Stimulated activated CD4-positive, alpha-beta T cell treated with anti-CD3 and anti-CD28 coated beads, Interleukin-4, amount 100 ng/mL, for 1 hour (primary cell): ENCODE results near the gene PHEX.

Experiments
- DNase-seq: peaks from one replicate; pipeline ENCODE4 v3.0.0-alpha.2; 2020

The PHEX gene

DNA sequence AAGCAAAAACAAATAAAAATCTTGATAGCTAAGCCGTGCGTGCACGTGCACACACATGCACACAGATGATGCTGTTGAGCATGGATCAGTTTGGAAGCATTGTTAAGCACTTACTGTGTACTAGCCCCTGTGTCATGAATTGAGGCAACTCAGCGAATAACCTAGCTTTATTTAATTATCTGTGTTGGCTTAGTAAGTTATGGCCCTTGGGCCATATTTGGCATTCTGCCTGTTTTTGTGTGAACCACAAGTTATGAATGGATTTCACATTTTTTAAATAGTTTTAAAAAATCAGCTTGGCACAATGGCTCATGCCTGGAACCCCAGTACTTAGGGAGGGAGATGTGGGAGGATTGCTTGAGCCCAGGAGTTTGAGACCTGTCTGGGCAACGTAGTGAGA is 126.9 kb downstream of the PHEX start:
- DNase-seq, result no peak

DNA sequence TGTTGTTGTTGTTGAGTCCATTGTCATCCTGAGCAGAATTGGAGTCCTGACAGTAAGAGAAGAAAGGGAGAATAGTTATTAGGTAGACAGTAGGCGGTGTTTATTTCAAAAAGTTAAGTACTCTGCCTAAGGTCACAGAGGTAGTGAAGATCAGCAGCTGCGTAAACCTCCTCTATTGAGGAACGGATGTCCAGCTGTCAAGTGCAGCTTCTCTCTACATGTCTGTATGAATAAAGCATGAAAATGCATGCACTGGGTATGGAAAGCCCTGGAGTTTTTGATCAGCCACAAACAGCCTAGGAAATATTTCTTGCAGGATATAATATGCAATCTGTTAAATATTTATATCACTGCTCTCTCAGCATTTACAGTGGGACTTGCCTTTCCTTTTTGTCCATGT is 131.2 kb downstream of the PHEX start:
- no peak for DNase-seq

DNA sequence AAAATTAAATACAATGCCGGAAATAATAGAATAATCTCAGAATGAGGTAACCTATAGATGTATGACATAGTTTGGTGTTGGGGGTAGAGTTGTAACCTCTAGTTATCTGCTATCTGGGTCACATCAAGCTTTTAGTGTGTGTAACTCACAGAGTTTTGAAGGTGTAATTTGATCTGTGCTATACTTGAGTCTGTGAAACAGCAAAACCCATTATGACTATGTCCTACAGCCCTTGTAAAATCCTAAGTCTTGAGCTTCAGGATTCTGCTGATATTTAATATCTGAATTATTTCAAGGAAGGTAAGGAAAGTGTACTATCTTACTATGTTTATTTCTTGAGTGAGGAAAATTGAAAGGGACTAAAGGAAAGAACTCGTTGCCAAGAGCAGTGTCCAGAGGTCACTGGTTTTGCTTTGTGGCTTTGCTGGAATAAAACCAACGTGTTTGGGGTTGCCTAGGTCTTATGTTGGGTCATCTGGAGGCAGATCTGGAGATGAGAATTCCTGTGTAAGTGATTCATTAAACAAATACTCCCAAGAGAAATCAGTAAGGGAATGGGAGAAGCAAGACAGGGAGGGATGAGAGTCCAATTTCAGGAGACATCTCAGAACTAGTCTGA is 132.8 kb downstream of the PHEX start:
- no peak for DNase-seq

DNA sequence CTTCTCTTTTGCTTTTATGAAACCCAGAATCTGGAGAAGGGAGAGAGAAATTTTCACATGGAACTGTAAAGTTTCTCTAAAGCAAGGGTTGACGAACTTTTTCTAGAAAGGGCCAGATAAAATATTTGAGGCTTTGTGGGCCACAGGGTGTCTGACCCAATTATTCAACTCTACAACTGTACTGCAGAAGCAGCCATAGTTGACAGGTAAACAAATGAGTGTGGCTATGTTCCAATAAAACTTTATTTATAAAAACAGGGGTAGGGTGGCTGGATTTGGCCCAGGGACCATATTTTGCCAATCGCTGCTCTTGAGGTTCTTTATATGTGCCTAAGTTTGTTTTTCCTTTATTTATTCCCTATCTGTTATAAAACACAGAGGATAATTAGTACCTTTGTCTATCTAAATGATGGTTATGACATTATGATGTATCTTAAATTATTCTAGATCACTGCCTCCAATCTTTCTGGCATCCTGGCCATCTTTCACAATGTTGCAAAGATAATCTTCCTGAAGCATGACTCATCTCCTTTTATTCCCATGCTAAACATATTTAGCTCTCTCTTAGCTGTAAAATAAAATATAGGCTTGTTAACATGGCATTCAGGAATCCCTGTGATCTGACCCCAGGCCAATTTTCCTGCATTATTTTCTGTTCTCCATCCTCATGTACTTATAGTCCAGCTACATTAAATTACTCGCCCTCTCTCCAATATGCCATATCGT is 133.8 kb downstream of the PHEX start:
- DNase-seq, result no peak

DNA sequence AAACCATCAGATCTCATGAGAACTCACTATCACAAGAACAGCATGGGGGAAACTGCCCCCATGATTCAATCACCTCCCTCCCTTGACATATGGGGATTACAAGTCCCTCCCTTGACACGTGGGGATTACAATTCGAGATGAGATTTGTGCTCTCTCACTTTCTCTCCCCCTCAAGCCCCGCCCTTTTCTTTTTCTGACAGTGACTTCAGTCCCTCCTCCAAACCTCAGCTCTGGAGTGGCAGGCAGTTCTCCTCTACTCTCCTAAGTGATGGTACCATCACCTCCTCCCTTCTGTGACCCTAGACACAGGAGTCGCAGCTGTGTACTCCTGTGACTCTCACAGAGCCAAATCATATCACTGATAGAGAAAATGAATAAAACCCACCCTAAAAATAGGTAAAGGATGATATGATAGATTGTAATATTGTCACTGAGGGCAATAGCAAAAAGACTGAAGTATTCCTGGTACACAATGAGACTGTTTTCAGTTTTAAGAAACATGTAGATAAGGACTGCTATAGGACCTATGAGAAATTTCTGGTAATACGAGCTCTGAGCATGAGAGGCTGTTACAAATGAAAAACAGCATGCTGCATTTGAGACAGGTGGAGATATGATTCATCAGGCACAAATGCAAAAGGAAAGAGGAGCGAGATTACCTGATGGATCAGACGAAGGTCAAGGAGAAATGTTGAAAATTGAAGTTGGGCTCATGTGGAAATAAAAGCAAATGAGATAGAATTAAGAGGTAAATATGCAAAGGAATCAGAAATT is 139.3 kb downstream of the PHEX start:
- DNase-seq, result no peak

DNA sequence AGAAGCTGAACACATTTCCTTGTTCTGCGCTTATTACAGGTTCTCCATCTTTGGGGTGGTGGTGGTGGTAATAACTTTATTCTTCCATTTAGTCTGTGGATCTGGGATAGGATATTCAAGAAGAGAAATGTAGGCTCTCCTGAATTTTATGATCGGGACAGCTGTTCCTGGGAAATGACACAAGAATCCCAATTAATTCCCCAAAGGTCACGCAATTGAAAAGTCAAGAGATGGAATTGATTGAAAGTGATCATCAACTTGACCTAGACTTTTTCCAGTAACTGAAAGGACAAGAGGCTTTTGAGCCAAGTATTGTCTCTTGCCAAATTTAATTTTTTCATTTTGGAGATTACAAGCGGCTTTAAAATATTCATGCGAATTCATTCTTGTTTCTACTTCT is 141.8 kb downstream of the PHEX start:
- DNase-seq, result no peak

DNA sequence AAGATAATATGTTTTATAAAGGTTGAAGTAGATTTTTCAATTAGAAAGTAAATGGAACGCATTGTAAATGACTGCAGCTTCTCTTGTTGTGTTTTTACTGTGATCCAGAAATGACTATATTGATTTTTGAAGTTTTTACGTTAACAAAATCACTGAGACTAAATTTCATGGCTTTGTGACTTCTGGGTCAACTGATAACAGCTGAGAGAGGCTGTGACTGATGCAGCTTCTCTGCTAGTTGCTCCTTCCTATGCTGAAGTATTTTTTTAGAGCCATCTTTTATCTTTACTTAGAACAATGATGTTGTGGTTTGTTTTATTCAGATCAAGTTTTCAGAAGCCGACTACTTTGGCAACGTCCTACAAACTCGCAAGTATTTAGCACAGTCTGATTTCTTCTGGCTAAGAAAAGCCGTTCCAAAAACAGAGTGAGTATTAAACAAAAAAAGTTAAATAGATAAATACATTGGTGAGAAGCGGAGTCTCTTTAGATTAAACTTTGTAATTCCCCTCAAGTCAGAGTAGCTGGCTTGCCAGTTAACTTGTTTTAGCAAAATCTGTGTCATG is 145.9 kb downstream of the PHEX start:
- DNase-seq, result no peak

DNA sequence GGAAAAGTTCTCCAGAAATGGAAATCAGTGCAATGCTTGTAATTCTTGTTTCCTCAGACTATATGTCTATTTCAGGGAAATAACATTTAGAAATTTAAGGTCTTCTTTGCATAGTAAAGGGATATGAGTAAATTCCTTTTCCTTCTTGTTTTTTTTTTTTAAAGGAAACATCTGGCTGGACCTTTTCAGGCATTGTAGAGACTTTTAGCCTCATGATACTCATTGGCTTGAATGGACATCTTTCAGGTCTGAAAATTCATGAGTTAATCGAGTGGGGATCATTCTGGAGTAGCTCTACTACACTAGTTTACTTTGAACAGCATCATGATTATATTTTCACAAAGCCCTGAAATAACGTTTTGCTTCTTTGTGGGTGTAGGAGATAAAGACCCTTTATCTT is 152.0 kb downstream of the PHEX start:
- DNase-seq, result no peak

DNA sequence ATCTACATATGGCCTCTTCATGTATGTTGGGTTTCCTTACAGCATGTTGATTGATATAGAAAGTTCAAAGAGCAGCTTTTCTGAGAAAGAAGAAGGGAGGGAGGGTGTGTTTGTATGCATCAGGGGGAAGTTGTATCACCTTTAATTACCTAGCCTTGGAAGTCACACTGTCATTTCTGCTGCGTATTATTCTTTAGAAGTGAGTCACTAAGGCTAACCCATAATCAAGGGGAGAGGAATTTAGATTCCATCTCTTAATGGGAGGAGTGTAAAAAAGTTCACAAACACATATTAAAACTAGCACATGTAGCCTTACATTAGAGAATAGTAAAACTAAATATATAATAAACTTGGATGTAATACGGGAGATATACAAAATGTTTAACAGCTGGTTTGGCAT is 154.0 kb downstream of the PHEX start:
- DNase-seq, result no peak

DNA sequence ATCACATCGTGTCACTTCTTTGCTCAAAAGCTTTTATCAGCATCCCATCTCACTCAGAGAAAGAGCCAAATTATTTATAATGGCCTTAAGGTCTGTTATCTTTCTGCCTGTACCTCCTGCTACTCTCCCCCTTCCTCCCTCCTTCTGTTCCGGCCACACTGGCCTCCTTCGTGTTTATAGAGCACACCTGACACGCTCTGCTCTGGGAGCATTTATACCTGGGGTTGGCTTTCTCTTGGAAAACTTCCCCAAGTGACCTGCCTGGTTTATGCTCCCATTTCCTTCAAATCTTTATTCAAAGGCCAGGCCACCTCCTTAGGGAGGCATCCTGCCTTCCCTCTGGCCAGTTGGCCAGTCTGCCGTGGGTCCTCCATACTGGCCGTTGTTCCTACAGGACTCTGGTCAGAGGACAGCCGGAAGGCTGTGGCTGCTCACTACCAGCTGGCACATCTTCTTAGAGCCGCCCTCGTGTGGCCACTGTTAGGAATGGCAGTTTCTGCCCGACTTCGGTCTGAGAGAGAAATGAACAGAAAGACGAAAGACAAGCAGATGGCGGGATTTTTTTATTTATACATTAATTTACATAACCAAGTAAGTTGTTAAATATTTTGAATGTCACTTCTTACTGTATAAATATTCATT is 160.4 kb downstream of the PHEX start:
- peak; percentile 43 for DNase-seq

DNA sequence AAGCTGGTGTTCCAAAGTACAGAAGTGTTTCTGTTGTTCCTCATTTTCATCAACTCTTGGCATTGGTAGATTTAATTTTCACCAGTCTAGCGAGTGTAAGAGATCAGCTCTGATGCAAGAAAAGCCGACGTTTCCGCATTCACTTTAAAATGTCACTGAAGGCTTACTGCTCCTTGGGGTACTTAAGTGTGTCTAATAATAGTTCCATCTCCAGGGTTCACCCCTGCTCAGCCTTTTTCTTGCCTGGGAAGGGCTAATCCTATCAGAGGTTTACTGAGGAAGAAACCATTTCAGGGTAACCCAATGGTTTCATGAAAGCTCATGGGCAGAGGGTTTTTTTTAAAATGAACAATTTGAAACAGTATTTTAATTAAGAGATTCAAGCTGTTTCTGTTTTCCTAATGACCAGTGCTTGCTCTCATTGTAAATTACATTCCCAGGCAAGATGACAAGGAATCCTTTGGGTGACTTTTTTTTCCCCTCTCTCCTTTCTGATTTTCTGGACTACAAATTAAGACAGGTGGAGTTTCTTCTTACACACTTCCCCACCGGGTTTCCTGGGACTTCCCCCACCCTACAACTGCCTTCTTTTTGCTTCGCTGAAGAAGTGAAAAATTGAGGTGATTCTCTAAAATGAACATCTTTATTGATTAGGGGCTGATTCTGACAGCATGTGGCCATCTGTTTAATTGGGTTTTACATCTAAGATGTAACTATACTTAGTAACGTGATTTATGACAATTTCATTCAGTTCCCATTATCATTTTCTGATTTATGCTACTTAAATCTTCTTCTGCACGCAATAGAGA is 161.9 kb downstream of the PHEX start:
- DNase-seq, result no peak

DNA sequence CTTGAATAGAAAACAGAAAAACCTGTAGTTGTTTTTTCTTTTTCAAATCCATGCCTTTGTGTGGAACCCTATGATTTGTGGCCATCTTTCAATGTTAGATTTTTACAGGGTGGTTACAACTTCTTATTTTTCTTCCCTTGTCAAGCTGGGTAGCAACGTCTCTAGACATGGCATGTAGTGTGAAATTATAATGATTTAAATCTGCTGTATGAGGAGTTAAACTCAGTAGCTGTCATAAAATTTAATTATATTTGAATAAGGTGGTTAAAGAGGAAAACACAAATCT is 162.5 kb downstream of the PHEX start:
- no peak for DNase-seq

DNA sequence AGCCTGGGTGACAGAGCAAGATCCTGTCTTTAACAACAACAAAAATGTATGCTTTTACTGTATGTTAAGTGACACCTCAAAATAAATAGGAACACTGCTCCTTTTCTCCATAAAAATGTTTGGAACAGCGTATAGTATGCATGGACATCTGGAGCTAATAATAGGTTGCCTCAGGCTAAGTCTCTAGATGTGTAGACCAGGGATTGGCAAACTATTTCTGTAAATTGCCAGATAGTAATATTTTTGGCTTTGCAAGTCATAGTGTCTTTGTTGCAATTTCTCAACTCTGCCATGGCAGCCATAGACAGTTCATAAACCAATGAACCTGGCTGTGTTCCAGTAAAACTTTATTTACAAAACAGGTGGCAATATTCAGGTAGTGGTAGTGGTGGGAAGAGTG is 164.0 kb downstream of the PHEX start:
- no peak for DNase-seq

DNA sequence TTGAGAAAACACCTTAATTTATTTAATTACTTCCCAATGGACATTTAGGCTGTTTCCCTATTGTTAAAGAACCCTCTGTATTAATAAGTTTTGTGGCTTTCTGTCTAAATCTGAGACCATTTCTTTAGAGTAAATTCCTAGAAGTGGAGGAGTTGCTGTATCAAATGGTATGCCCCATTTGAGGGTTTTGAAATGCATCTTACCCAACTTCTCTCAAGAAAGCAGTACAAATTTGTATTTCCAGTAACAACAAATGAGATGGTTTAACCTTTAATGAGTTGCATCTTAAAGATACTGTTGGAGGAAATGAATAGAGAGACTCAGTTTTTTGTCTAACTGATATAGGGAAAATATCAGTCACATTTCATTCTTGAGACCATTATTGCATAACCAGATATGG is 170.1 kb downstream of the PHEX start:
- no peak for DNase-seq

DNA sequence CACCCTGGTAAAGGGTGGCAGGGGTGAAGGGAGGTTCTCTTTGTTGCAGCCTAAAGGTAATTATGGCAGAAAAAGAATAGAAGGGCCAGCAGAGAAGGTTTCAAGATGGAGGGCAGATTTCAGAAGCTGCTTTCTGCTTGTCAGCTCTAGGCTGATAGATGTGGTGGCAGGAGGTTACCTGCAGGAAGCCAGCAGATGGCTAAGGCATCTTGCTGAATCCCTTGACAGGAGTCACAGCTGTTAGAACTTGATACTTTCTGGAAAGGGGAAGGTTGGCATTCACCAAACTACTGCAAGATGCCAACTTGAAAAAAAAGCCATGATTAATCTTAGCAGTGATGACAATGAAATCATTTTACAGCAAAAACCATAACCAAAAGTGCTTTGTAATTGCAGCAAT is 171.1 kb downstream of the PHEX start:
- no peak for DNase-seq

DNA sequence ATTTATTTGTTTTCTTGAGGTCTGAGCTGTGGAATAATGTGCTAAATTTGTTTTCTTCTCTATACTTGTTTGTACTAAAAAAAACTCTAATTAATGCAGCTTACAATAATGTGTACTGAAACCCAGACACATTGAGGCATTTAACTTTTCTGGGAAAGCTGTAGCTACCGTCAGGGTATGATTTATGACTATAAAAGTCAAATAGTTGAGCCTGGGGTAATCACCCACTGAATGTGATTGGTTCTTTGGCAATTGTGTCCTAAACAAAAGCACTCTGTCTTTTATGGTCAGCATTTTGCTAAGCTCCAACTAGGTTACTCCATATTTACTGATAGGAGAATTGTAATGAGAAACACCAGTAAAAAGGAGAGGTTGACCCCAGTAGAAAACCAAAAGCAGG is 174.7 kb downstream of the PHEX start:
- no peak for DNase-seq

DNA sequence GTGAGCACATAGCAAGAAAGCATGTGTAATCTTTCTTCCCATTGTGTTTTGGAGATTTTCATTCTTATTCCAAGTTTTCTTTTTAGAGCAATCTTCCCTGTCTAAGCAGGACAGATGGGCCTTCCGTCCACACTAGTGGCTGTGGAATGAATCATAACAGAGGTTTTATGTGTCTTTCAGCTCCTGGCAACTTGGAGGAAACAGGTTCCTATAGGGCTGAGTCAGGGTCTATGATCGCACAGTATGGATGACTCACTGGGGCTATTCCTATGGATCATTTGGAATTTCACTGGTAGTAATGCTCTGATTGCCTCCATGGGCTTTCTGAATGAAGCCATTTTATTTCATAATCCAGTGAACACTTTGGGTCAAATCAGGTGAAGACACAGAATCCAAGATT is 188.8 kb downstream of the PHEX start:
- DNase-seq, result no peak

DNA sequence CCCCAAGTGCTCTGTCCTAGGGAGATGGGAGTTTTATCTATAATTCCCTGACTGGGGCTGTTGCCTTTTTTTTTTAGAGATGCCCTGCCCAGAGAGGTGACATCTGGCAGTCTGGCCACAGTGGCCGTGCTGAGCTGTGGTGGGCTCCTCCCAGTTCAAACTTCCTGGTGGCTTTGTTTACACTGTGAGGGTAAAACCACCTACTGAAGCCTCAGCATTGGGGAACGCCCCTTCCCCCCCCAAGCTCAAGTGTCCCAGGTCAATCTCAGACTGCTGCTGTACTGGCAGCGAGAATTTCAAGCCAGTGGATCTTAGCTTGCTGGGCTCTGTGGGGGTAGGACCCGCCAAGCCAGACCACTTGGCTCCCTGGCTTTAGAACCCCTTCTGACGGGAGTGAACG is 202.3 kb downstream of the PHEX start:
- no peak for DNase-seq

DNA sequence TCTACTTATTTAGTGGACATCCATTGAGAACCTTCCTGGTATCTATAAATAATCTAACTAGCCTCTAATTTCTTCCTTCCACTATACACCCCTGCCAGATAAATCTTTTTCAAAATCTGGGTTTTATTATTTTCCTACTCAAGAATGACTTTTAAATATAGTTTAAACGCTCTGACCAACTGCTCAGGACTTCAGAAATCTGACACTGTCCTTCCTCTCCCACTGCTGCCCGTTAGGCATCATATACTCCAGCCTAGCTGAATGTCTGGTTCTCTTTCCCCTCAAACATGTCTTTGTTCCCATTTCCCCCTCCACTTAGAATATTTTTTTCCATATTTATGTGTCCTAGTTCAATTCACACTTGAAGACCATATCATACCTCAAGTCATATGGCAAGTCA is 205.4 kb downstream of the PHEX start:
- no peak for DNase-seq

DNA sequence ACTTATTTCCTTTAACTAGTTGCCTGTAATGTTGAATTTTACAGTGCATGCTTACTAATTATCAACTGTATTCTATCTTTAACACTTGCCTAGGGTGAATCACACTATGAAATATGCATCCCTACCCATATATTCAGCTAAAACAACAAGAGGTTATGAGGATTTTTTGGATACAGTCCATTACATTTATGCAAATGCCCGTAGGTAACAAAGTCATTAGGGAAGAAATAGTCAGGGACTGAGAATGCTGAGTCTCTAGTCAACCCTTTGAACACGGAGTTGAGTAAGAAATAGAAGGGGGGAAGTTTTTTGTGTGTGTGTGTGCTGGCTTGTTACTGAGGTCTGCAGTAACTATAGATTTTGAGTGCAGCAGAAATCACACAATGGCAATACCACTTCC is 214.5 kb downstream of the PHEX start:
- DNase-seq, result no peak

DNA sequence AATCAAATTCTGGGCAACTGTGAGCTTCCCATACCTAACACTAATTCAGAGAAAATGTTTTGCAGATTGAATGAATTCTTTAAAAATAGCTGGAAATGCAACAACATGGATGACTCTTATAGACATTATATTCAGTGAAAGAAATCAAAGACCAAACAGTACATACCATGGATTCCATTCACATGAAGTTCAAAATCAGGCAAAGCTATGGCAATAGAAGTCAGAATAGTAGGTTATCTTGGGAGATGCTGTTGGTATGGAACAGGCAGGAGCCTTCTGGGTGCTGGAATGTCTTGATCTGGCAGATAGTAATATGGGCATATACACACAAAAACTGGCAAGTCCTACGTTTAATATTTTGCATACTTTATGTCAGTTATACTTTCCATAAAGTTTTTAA is 215.0 kb downstream of the PHEX start:
- DNase-seq, result no peak

DNA sequence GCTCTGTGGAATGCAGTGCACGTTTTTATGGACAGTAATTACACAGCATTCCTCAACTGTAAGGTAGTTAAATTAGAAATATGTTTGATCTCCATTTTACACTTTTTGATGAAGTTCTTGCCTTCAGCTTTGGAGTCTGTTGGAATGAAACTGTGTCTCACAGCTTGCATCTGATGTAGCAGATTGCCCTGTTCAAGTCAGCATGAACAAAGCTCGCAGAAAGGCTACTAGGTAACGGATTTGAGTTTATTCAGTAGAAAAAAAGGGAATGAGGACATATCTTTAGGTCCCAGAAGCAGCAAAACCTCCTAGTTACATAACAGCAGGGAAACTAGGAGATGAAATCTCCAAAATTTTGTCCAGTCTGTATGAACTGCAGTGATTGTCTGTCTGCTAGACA is 216.3 kb downstream of the PHEX start:
- no peak for DNase-seq

DNA sequence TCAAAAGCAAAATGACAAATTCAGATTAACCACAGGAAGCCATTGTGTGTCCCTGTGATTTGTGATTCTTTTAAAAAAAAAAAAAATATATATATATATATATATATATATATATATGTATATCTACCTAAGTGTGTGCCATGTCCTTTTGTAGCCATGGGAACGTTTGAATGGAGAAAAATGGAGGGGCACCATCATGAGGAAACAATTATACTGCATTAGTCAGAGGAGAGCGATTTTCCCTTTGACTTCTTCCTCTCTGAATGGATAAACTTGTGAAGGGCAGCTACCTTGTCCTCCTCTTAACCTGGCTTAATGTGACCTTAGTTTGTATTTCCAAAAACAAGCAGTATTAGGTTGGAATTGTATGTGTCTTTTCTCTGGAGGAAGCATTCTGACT is 217.2 kb downstream of the PHEX start:
- DNase-seq, result no peak
